ENCODE measurements around the gene HRCT1.

Gene HRCT1

GRCh38 chr9:35920051-35920620, 14.1 kb downstream of the HRCT1 start:
- TF ChIP-seq CTCF (conservative IDR thresholded peaks at IDR 0.05; ENCODE audit: low read length): no peak
- no peak for TF ChIP-seq EZH2phosphoT487 (IDR thresholded peaks at IDR 0.05; ENCODE audit: borderline replicate concordance)
- no peaks in the 10 kb centered on the region for H3K36me3 ChIP-seq (ENCODE audit: insufficient read depth, low read length)
- H3K27me3 ChIP-seq (ENCODE audit: insufficient read depth, low read length, poor library complexity, severe bottlenecking): no peaks in the 10 kb centered on the region
- H3K9me2 ChIP-seq (replicated peaks; ENCODE audit: low read depth, low read length): no peaks in the 10 kb centered on the region
- H3K79me2 ChIP-seq (ENCODE audit: insufficient read depth, low read length): no peaks in the 10 kb centered on the region
- peak overlapping the region; percentile 84 for H2AFZ ChIP-seq (ENCODE audit: low read length)
- peaks cover 15% of the 10 kb centered on the region for H3K4me1 ChIP-seq (ENCODE audit: insufficient read depth, low read length, poor library complexity, severe bottlenecking)
- H3K4me3 ChIP-seq (ENCODE audit: low read length, poor library complexity, severe bottlenecking): no peak overlapping the region
- no peaks in the 10 kb centered on the region for H3K9me3 ChIP-seq (ENCODE audit: insufficient read depth, low read depth, low read length)
- H3F3A ChIP-seq (ENCODE audit: low read depth): no peaks in the 10 kb centered on the region
- H3K9ac ChIP-seq (ENCODE audit: low read depth, low read length, poor library complexity, severe bottlenecking): no peak overlapping the region
- H3K4me2 ChIP-seq (ENCODE audit: low read depth, low read length, poor library complexity, severe bottlenecking): no peak overlapping the region
- H4K20me1 ChIP-seq (ENCODE audit: insufficient read depth, low read length, poor library complexity, severe bottlenecking): no peaks in the 10 kb centered on the region

- peaks cover 15% of the 10 kb centered on the region for H3K4me1 ChIP-seq (ENCODE audit: insufficient read depth, low read length, poor library complexity, severe bottlenecking)
- H3K9me2 ChIP-seq (replicated peaks; ENCODE audit: low read depth, low read length): no peaks in the 10 kb centered on the region
- TF ChIP-seq CTCF (conservative IDR thresholded peaks at IDR 0.05; ENCODE audit: low read length) (no peak), EZH2phosphoT487 (IDR thresholded peaks at IDR 0.05; ENCODE audit: borderline replicate concordance) (no peak)
- H3K4me2 ChIP-seq (ENCODE audit: low read depth, low read length, poor library complexity, severe bottlenecking): no peak overlapping the region
- H3K9me3 ChIP-seq (ENCODE audit: insufficient read depth, low read depth, low read length): no peaks in the 10 kb centered on the region
- H3F3A ChIP-seq (ENCODE audit: low read depth): no peaks in the 10 kb centered on the region
- no peak overlapping the region for H3K4me3 ChIP-seq (ENCODE audit: low read length, poor library complexity, severe bottlenecking)
- no peaks in the 10 kb centered on the region for H3K79me2 ChIP-seq (ENCODE audit: insufficient read depth, low read length)
- no peaks in the 10 kb centered on the region for H3K27me3 ChIP-seq (ENCODE audit: insufficient read depth, low read length, poor library complexity, severe bottlenecking)
- no peaks in the 10 kb centered on the region for H4K20me1 ChIP-seq (ENCODE audit: insufficient read depth, low read length, poor library complexity, severe bottlenecking)
- peak overlapping the region; percentile 83; the same call in 1 of the 2 replicates for H2AFZ ChIP-seq (ENCODE audit: low read length)
- H3K36me3 ChIP-seq (ENCODE audit: insufficient read depth, low read length): no peaks in the 10 kb centered on the region
- H3K9ac ChIP-seq (ENCODE audit: low read depth, low read length, poor library complexity, severe bottlenecking): no peak overlapping the region
Observed at GRCh38 chr9:35923598-35923926, 17.6 kb downstream of the HRCT1 start.

- H3F3A ChIP-seq (ENCODE audit: low read depth): no peaks in the 10 kb centered on the region
- no peak overlapping the region for H3K4me3 ChIP-seq (ENCODE audit: low read length, poor library complexity, severe bottlenecking)
- H2AFZ ChIP-seq (ENCODE audit: low read length): peak overlapping the region; percentile 83
- no peaks in the 10 kb centered on the region for H3K79me2 ChIP-seq (ENCODE audit: insufficient read depth, low read length)
- no peaks in the 10 kb centered on the region for H3K9me2 ChIP-seq (replicated peaks; ENCODE audit: low read depth, low read length)
- peaks cover 12% of the 10 kb centered on the region for H3K4me1 ChIP-seq (ENCODE audit: insufficient read depth, low read length, poor library complexity, severe bottlenecking)
- no peak overlapping the region for H3K9ac ChIP-seq (ENCODE audit: low read depth, low read length, poor library complexity, severe bottlenecking)
- H3K36me3 ChIP-seq (ENCODE audit: insufficient read depth, low read length): no peaks in the 10 kb centered on the region
- no peaks in the 10 kb centered on the region for H4K20me1 ChIP-seq (ENCODE audit: insufficient read depth, low read length, poor library complexity, severe bottlenecking)
- H3K9me3 ChIP-seq (ENCODE audit: insufficient read depth, low read depth, low read length): no peaks in the 10 kb centered on the region
- TF ChIP-seq EZH2phosphoT487 (IDR thresholded peaks at IDR 0.05; ENCODE audit: borderline replicate concordance): no peak
- no peak for TF ChIP-seq CTCF (conservative IDR thresholded peaks at IDR 0.05; ENCODE audit: low read length)
- no peaks in the 10 kb centered on the region for H3K27me3 ChIP-seq (ENCODE audit: insufficient read depth, low read length, poor library complexity, severe bottlenecking)
- H3K4me2 ChIP-seq (ENCODE audit: low read depth, low read length, poor library complexity, severe bottlenecking): no peak overlapping the region
Observed at GRCh38 chr9:35923927-35924763, 18.1 kb downstream of the HRCT1 start.
